Measurements from ENCODE around the gene CILP. TPM values are rescaled to one million over a fixed set of nuclear protein-coding genes. Genes with fewer than 3 reads are reported as not detected.

Gene CILP
- total and polyA plus RNA-seq, 2 donors from 2014 or later, result 0.37 to 1.5 TPM

- Histone ChIP-seq H3K36me3 (ENCODE audit: control insufficient read depth in 2 of 3, insufficient read depth in 3 of 3, low read length in 3 of 3) (no peaks in the 10 kb centered on the region), H3K9me3 (ENCODE audit: control insufficient read depth in 2 of 3, insufficient read depth in 1 of 3, low read length in 3 of 3) (no peaks in the 10 kb centered on the region), H3K27ac (ENCODE audit: low read depth in 2 of 2, low read length in 2 of 2) (no peak overlapping the region), H3K9ac (ENCODE audit: low read length in 3 of 3) (no peak overlapping the region), H3K4me3 (ENCODE audit: low read length in 3 of 3) (no peak overlapping the region), H3K4me1 (ENCODE audit: control insufficient read depth in 2 of 3, insufficient read depth in 2 of 3, low read depth in 1 of 3, low read length in 3 of 3) (peaks cover 0 to 8% (median 4%) of the 10 kb centered on the region in 3 donors), H3K27me3 (ENCODE audit: control insufficient read depth, insufficient read depth, low read length) (no peaks in the 10 kb centered on the region)
- DNase-seq, result no peak
- no peak for FAIRE-seq
- intact Hi-C loops (cut with DNase I), result no loop called here
- TF ChIP-seq CTCF (IDR thresholded peaks at IDR 0.05; ENCODE audit: borderline replicate concordance, extremely low read depth, insufficient read depth), result no peak
Measured at GRCh38 chr15:65206750-65207149, 4.5 kb downstream of the CILP start.

- intact Hi-C loops (cut with DNase I), result no loop called here
- Histone ChIP-seq H3K9ac (ENCODE audit: low read length in 3 of 3) (no peak overlapping the region), H3K9me3 (ENCODE audit: control insufficient read depth in 2 of 3, insufficient read depth in 1 of 3, low read length in 3 of 3) (no peaks in the 10 kb centered on the region), H3K27me3 (ENCODE audit: control insufficient read depth, insufficient read depth, low read length) (no peaks in the 10 kb centered on the region), H3K36me3 (ENCODE audit: control insufficient read depth in 2 of 3, insufficient read depth in 3 of 3, low read length in 3 of 3) (no peaks in the 10 kb centered on the region), H3K27ac (ENCODE audit: low read depth in 2 of 2, low read length in 2 of 2) (no peak overlapping the region), H3K4me1 (ENCODE audit: control insufficient read depth in 2 of 3, insufficient read depth in 2 of 3, low read depth in 1 of 3, low read length in 3 of 3) (peaks cover 0 to 4% (median 4%) of the 10 kb centered on the region in 3 donors), H3K4me3 (ENCODE audit: low read length in 3 of 3) (no peak overlapping the region)
- no peak for FAIRE-seq
- DNase-seq, result no peak
- no peak for TF ChIP-seq CTCF (IDR thresholded peaks at IDR 0.05; ENCODE audit: borderline replicate concordance, extremely low read depth, insufficient read depth)
Measured at GRCh38 chr15:65204931-65205660, 6.2 kb downstream of the CILP start.

GRCh38 chr15:65204236-65204930 is 6.9 kb downstream of the CILP start:
- H3K27ac ChIP-seq (ENCODE audit: low read depth in 2 of 2, low read length in 2 of 2), result no peak overlapping the region

More at GRCh38 chr15:65204236-65204930, 6.9 kb downstream of the CILP start:
- no peak overlapping the region for H3K4me3 ChIP-seq (ENCODE audit: low read length in 3 of 3)
- no peak overlapping the region for H3K9ac ChIP-seq (ENCODE audit: low read length in 3 of 3)
- DNase-seq (no peak), FAIRE-seq (no peak)
- H3K4me1 ChIP-seq (ENCODE audit: control insufficient read depth in 2 of 3, insufficient read depth in 2 of 3, low read depth in 1 of 3, low read length in 3 of 3), result peaks cover 0 to 2% (median 0%) of the 10 kb centered on the region in 3 donors
- H3K9me3 ChIP-seq (ENCODE audit: control insufficient read depth in 2 of 3, insufficient read depth in 1 of 3, low read length in 3 of 3), result no peaks in the 10 kb centered on the region
- H3K27me3 ChIP-seq (ENCODE audit: control insufficient read depth, insufficient read depth, low read length), result no peaks in the 10 kb centered on the region
- no peak for TF ChIP-seq CTCF (IDR thresholded peaks at IDR 0.05; ENCODE audit: borderline replicate concordance, extremely low read depth, insufficient read depth)
- H3K36me3 ChIP-seq (ENCODE audit: control insufficient read depth in 2 of 3, insufficient read depth in 3 of 3, low read length in 3 of 3), result no peaks in the 10 kb centered on the region
- intact Hi-C loops (cut with DNase I), result no loop called here

Measured in kidney (tissue), 14 donors.